RWPE2 (cell line): ENCODE results near the gene SHANK3.

Source experiments
- ATAC-seq: fragments of 200-7000 bp; cut with Tn5 transposase; 3 replicates; pipeline ENCODE4 v1.9.1; 2021; ENCODE audit warnings: low read depth
- DNase-seq: peaks from one replicate; pipeline ENCODE4 v3.0.0-alpha.2; 2020; ENCODE audit warnings: low spot score
- H3K27ac ChIP-seq: fragments of 450-650 bp; 2 replicates; pipeline ENCODE4 v1.5.1; 2017; ENCODE audit warnings: mild to moderate bottlenecking; ENCODE audit not compliant: poor library complexity, severe bottlenecking
- H3K27me3 ChIP-seq: fragments of 250-450 bp; sonication (Bioruptor Pico); 2 replicates; pipeline ENCODE4 v1.5.1; 2021; ENCODE audit warnings: mild to moderate bottlenecking, moderate library complexity; ENCODE audit not compliant: insufficient read depth, poor library complexity, severe bottlenecking
- H3K36me3 ChIP-seq: fragments of 250-450 bp; sonication (Bioruptor Pico); 2 replicates; pipeline ENCODE4 v1.5.1; 2020; ENCODE audit warnings: low read depth, mild to moderate bottlenecking, moderate library complexity
- H3K4me1 ChIP-seq: fragments of 250-450 bp; sonication (Bioruptor Pico); 2 replicates; pipeline ENCODE4 v1.5.1; 2021; ENCODE audit warnings: mild to moderate bottlenecking, moderate library complexity; ENCODE audit not compliant: insufficient read depth, poor library complexity, severe bottlenecking
- H3K4me3 ChIP-seq: fragments of 250-450 bp; sonication (Bioruptor Pico); 2 replicates; pipeline ENCODE4 v1.5.1; 2021; ENCODE audit warnings: mild to moderate bottlenecking, moderate library complexity; ENCODE audit not compliant: severe bottlenecking
- H3K9me3 ChIP-seq: fragments of 250-450 bp; sonication (Bioruptor Pico); 2 replicates; pipeline ENCODE4 v1.5.1; 2021; ENCODE audit warnings: mild to moderate bottlenecking, moderate library complexity; ENCODE audit not compliant: severe bottlenecking
- CTCF ChIP-seq: fragments of 450-650 bp; IDR thresholded peaks from one replicate; pipeline ENCODE4 v1.5.1; 2017; ENCODE audit warnings: mild to moderate bottlenecking, moderate library complexity; ENCODE audit not compliant: poor library complexity, severe bottlenecking

Gene SHANK3

GRCh38 chr22:50673231-50674129 is 857 bp downstream of the SHANK3 start:
- DNase-seq (no peak), ATAC-seq (no peak)
- no peaks in the 10 kb centered on the region for H3K4me1 ChIP-seq
- H3K27me3 ChIP-seq = peaks cover 4% of the 10 kb centered on the region
- H3K4me3 ChIP-seq = peak overlapping the region; percentile 17
- no peaks in the 10 kb centered on the region for H3K9me3 ChIP-seq
- no peaks in the 10 kb centered on the region for H3K36me3 ChIP-seq
- no peak overlapping the region for H3K27ac ChIP-seq
- no peak for TF ChIP-seq CTCF

GRCh38 chr22:50674130-50674500 is 1.5 kb downstream of the SHANK3 start:
- no peaks in the 10 kb centered on the region for H3K9me3 ChIP-seq
- no peak overlapping the region for H3K27ac ChIP-seq
- no peak for DNase-seq
- no peak for ATAC-seq
- H3K27me3 ChIP-seq = peaks cover 4% of the 10 kb centered on the region
- H3K4me3 ChIP-seq = peak overlapping the region; percentile 55
- H3K4me1 ChIP-seq = no peaks in the 10 kb centered on the region
- H3K36me3 ChIP-seq = no peaks in the 10 kb centered on the region
- no peak for TF ChIP-seq CTCF

GRCh38 chr22:50674606-50675552 is 2.3 kb downstream of the SHANK3 start:
- Histone ChIP-seq H3K4me1 (no peaks in the 10 kb centered on the region), H3K27ac (no peak overlapping the region), H3K9me3 (no peaks in the 10 kb centered on the region), H3K27me3 (peaks cover 4% of the 10 kb centered on the region), H3K4me3 (peak overlapping the region; percentile 55), H3K36me3 (no peaks in the 10 kb centered on the region)
- no peak for TF ChIP-seq CTCF
- peak; percentile 90 for DNase-seq
- peak; percentile 89 for ATAC-seq

GRCh38 chr22:50675553-50676179 is 3.0 kb downstream of the SHANK3 start:
- TF ChIP-seq CTCF = no peak
- Histone ChIP-seq H3K27ac (no peak overlapping the region), H3K9me3 (no peaks in the 10 kb centered on the region), H3K27me3 (peaks cover 4% of the 10 kb centered on the region), H3K36me3 (no peaks in the 10 kb centered on the region), H3K4me1 (no peaks in the 10 kb centered on the region), H3K4me3 (peak overlapping the region; percentile 55)
- ATAC-seq (no peak), DNase-seq (no peak)
